Right renal pelvis (tissue), 4 donors: Measurements from ENCODE around the gene IFNAR1. TPM values are rescaled to one million over a fixed set of nuclear protein-coding genes. Genes with fewer than 3 reads are reported as not detected.
"Not testable (repeated sequence)": the region's sequence is repeated elsewhere in the genome, so short reads cannot be mapped to it uniquely, and the experiment has no call there.

ENCODE experiments used
- DNase-seq, 4 donors: peaks; one replicate each; pipeline ENCODE4 v3.0.0-alpha.2; 2013; ENCODE audit warnings: low read depth in 4 of 4, low spot score in 3 of 4, missing footprints in 1 of 4
- polyA plus RNA-seq, 4 donors: library from polyadenylated mRNA; unstranded; fragments of 120-200 nt; gene quantifications; one replicate each; pipeline ENCODE4 v1.2.1, GENCODE V29; 2013; ENCODE audit not compliant: insufficient read length in 4 of 4

The IFNAR1 gene
- polyA plus RNA-seq, 4 donors: 36.9 to 44.0 (median 42.5) TPM

GRCh38 chr21:33374080-33374449, 49.3 kb downstream of the IFNAR1 start:
- DNase-seq: no peak

- DNase-seq: no peak
These were observed 49.8 kb downstream of the IFNAR1 start for GRCh38 chr21:33374450-33375096.

DNA sequence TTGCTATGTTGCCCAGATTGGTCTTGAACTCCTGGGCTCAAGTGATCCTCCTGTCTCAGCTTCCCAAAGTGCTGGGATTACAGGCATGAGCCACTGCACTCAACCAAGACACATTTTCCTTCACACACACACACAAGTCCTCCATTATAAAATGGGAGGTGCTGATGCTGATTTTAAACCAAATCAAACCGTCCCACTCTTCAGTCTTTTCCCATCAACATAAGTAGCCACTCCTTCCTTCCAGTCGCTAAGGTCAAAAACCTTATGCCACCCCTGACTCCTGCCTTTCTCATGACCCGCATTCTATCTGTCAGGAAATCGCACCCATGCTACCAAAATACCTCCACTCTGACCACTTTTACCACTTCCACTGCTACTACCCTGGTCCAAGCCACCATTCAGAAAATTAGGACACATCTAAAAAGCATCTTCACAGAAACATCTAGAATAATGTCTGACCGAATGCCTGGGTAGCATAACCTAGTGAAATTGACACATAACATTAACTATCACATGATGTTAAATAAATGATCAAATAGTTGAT, 50.4 kb downstream of the IFNAR1 start:
- no peak for DNase-seq

- DNase-seq: no peak
These were observed 52.6 kb downstream of the IFNAR1 start for GRCh38 chr21:33377221-33377920.

DNA sequence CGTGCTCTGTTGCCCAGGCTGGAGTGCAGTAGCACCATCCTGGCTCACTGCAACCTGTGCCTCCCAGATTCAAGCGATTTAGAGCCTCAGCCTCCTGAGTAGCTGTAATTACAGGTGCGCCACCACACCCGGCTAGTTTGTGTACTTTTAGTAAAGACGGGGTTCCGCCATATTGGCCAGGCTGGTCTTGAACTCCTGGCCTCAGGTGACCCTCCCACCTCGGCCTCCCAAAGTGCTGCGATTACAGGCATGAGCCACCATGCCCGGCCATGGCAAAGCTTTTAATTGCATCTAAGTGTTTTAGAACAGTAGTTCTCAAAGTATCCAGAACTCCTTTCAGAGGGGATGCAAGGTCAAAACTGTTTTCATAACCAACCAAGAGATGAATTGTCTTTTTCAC, 53.3 kb downstream of the IFNAR1 start:
- DNase-seq: no peak

- not testable (repeated sequence) for DNase-seq
These were observed 55.2 kb downstream of the IFNAR1 start for GRCh38 chr21:33379934-33380333.

GRCh38 chr21:33380483-33380998, 55.8 kb downstream of the IFNAR1 start:
- DNase-seq: no peak

- not testable (repeated sequence) for DNase-seq
These were observed 56.6 kb downstream of the IFNAR1 start for GRCh38 chr21:33381381-33381780.

DNA sequence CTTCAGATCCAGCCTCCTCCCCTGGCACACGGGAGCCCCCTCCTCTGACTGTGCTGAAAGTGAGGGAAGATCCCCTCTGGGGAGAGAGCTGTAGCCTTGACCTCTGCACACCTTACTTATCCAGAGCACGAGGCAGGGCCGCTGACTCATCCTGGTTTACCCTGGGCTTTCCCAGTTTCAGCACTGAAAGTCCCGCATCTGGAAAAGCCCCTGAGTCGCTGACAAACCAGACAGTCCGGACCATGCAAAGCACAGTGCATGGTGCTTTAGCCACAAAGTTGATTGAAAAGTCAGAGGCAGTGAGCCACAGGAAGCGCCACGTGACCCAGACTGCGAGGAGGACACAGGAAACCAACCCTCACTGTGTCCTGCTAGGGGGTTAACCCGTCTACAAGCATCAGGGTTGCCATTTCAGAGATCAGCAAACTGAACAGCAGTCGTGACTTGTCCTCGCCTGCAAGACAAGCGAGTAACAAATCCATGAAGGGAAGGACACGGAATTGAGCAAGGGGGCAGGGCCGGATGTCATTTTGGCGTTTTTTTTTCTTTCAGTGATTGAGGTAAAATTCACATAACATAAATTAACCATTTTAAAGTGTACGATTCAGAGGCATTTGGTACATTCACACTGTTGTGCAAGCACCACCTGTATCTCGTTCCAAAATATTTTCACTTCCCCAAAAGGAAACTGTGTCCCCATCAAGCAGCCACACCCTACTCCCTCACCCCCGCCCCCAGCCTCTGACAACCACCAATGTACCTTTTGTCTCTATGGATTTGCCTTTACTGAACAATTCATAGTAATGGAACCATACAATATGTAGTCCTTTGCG, 58.5 kb downstream of the IFNAR1 start:
- DNase-seq: no peak

DNA sequence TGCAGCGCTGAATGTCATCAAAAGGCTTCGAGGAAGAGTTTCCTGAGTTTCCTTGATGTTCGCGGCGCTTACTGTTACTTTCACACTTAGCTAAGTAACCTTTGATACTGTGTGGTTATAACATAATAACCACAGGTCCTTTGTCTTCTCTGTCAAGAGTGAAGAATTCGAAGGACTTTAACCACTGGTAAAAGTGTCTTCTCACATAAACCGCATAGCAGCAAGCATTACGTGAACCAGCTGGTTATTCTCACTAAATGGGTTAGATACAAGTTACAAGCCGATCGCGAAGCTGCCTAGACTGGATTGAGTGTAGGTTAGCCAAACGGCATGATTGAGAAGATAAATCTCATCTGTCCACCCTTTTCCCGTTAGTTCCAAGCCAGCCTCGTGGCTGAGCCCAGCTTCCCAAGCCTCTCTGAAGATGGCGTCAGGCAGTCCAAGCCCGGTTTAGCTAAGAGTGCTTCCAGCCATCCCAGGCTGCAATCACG, 60.1 kb downstream of the IFNAR1 start:
- no peak for DNase-seq

DNA sequence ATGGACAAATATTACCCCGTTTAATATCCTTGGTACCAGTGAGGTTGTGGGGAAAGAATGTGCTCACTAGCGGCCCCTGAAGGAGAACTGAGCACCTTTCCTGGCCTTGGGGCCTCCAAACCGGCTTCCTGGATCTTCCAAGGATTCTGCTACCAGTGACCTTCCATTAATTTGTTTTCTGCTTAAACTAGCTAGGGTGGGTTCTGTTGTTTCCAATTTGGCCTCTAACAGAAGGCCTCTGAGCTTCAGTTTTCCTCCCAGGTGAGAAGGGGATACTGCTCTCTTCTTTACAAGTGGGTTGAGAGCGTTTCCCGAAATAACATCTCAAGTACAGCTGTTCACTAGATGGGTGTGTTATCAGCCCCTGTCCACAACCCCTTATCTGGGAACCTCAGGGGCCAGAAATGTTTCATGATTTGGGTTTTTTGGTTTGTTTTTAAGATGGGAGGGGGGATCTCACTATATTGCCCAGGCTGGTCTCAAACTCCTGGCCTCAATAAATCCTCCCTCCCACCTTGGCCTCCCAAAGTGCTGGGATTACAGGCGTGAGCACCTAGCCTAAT, 61.5 kb downstream of the IFNAR1 start:
- DNase-seq: no peak

DNA sequence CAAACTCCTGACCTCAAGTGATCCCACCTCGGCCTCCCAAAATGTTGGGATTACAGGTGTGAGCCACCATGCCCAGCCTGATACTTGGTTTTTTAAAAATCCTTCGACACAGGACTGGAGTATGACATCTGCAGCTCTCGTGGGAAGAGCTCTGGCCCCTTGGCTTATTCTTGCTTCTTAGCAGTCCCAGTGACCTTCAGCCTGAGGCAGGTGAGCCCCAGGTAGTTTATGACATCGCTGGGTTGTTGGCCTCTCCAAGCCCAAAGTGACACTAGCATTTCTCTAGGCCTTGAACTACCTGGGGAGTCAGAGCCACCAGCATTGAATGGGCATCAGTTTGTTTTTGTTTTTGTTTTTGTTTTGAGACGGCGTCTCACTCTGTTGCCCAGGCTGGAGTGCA, 62.5 kb downstream of the IFNAR1 start:
- DNase-seq: no peak

- no peak for DNase-seq
These were observed 63.4 kb downstream of the IFNAR1 start for GRCh38 chr21:33388188-33388587.

- DNase-seq: no peak
These were observed 65.7 kb downstream of the IFNAR1 start for GRCh38 chr21:33390479-33390878.

- DNase-seq: no peak
These were observed 66.9 kb downstream of the IFNAR1 start for GRCh38 chr21:33391656-33392055.

DNA sequence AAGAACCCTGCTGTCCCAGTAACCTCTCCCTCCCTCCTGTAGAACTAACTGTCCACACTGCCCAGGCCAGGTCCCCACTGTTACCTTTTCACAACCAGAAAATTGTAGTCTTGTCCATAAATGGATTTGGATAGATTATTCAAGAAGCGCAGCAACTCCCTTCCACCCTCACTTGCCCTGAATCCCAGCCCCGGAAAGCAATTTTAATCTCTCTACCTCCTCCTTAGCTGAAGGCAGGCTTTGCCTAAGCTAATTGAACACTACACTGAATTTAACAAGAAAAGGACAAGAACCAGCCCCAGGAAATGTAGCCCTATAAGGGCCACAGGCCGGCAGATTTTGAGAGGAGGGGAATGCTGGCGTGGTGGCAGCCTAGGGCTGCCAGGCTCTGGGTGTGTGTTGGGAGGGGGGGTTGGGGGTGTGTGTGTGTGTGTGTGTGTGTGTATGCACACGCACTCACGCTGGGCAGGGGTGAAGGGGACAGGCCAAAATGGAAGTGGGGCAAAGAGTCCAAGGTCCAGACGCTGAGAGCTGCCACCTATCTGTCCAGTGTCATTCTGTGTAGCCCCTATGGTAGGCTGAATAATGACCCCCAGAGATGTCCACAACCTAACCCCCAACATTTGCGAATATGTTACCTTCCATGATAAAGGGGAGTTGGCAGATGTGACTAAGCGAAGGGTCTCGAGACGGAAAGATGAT, 67.7 kb downstream of the IFNAR1 start:
- DNase-seq: no peak

DNA sequence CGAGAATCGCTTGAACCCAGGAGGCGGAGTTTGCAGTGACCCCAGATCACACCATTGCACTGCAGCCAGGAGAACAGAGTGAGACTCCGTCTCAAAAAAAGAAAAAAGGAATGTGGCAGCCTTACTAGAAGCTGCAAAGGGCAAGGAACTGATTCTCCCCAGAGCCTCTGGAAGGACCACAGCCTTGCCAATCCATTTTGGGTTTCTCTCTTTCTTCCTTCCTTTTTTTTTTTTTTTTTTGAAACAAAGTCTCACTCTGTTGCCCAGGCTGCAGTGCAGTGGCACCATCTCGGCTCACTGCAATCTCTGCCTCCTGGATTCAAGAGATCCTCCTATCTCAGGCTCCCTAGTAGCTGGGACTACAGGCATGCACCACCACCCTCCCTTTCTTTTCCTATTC, 68.6 kb downstream of the IFNAR1 start:
- no peak for DNase-seq

DNA sequence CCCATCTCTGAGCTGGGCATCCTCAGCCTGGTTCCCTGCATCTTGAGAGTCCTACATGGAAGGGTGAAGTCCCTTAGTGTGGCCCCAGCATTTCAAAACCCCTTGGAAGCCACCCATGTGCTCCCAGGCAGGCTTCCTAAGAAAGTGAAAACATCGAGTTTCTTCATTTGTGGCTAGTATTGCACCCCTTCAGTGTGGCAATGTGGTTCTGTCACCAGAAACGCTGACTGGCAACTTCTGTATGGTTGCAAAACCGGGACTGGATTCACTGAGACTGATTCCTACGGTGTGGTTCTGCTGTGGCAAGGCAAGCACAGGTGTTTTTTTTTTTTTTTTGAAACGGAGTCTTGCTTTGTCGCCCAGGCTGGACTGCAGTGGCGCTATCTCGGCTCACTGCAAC, 69.5 kb downstream of the IFNAR1 start:
- no peak for DNase-seq

GRCh38 chr21:33395891-33396331, 71.1 kb downstream of the IFNAR1 start:
- DNase-seq: no peak

GRCh38 chr21:33396436-33396835, 71.7 kb downstream of the IFNAR1 start:
- DNase-seq: no peak
